22Rv1 (cell line): Measurements from ENCODE around the gene ASB7.

Experiments used
- H3K27ac ChIP-seq: fragments of 450-650 bp; 2 replicates; pipeline ENCODE4 v1.5.1; 2017
- CTCF ChIP-seq: fragments of 450-650 bp; IDR thresholded peaks from 2 replicates; pipeline ENCODE4 v1.5.1; 2017; ENCODE audit warnings: mild to moderate bottlenecking
- ZFX ChIP-seq: fragments of 450-650 bp; IDR thresholded peaks from 2 replicates; pipeline ENCODE4 v1.6.1; 2017; ENCODE audit warnings: antibody characterized with exemption, borderline replicate concordance

ASB7 gene

GRCh38 chr15:100688549-100689120, 86.2 kb downstream of the ASB7 start:
- no peak overlapping the region for H3K27ac ChIP-seq
- TF ChIP-seq ZFX (no peak), CTCF (no peak)

- no peak overlapping the region for H3K27ac ChIP-seq
- TF ChIP-seq ZFX, result no peak
- no peak for TF ChIP-seq CTCF
Measured at GRCh38 chr15:100689131-100689899, 86.9 kb downstream of the ASB7 start.

- no peak overlapping the region for H3K27ac ChIP-seq
- TF ChIP-seq CTCF, result no peak
- no peak for TF ChIP-seq ZFX
Measured at GRCh38 chr15:100690032-100690794, 87.8 kb downstream of the ASB7 start.

GRCh38 chr15:100690795-100691158, 88.4 kb downstream of the ASB7 start:
- no peak overlapping the region for H3K27ac ChIP-seq
- TF ChIP-seq CTCF, result no peak
- TF ChIP-seq ZFX, result no peak

GRCh38 chr15:100691321-100691720, 88.9 kb downstream of the ASB7 start:
- TF ChIP-seq ZFX (no peak), CTCF (no peak)
- no peak overlapping the region for H3K27ac ChIP-seq

GRCh38 chr15:100692246-100692645, 89.9 kb downstream of the ASB7 start:
- no peak overlapping the region for H3K27ac ChIP-seq
- TF ChIP-seq CTCF, result no peak
- TF ChIP-seq ZFX, result no peak

- H3K27ac ChIP-seq, result no peak overlapping the region
Measured at GRCh38 chr15:100692671-100693070, 90.3 kb downstream of the ASB7 start.

More at GRCh38 chr15:100692671-100693070, 90.3 kb downstream of the ASB7 start:
- TF ChIP-seq CTCF (no peak), ZFX (no peak)
